Mesodermal cell (in vitro differentiated cells): Measurements from ENCODE around the gene RBFOX2.

Experiments used
- H3K27ac ChIP-seq: 2 replicates; pipeline ENCODE4 v1.7.0; 2013; ENCODE audit warnings: mild to moderate bottlenecking, low read depth, low read length, moderate library complexity; ENCODE audit not compliant: severe bottlenecking
- H3K36me3 ChIP-seq: 2 replicates; pipeline ENCODE4 v1.7.1; 2013; ENCODE audit warnings: mild to moderate bottlenecking, low read length, moderate library complexity; ENCODE audit not compliant: control insufficient read depth, insufficient read depth
- H3K4me1 ChIP-seq: one replicate; pipeline ENCODE4 v1.7.1; 2013; ENCODE audit warnings: mild to moderate bottlenecking, low read length; ENCODE audit not compliant: insufficient read depth, control insufficient read depth, poor library complexity, severe bottlenecking
- H3K4me3 ChIP-seq: 2 replicates; pipeline ENCODE4 v1.7.0; 2013; ENCODE audit warnings: low read length, control low read depth, mild to moderate bottlenecking; ENCODE audit not compliant: insufficient read depth, poor library complexity, severe bottlenecking; ENCODE audit errors: extremely low read depth
- H3K9me3 ChIP-seq: 2 replicates; pipeline ENCODE4 v1.7.1; 2013; ENCODE audit warnings: mild to moderate bottlenecking, low read length, moderate library complexity; ENCODE audit not compliant: control insufficient read depth
- WGBS, 2 experiments: methylation state at CpG; one replicate each; pipeline ENCODE4 v1.1.5; 2013; ENCODE audit warnings: missing lambda C conversion rate in 2 of 2; ENCODE audit not compliant: insufficient coverage in 2 of 2; 5-methylcytosine and 5-hydroxymethylcytosine counted together

RBFOX2 gene

DNA sequence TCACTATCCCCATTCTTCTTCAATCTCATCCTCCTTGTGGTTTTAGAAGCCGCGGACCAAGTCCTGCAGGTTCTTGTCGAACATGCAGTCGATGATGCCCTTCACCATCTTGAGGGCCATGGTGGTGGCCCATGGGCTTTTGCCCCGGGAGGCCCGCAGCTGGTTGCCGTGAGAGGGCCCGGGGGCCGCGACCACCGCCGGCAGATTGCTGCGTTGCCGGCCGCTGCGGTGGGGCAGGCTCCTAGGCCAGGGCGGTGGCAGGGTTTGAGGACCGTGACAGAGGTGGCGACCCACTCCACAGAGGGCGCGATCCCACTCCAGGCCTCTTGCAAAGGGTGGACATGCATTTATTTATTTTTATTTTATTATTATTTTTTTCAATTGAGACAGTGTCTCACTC is 244.0 kb downstream of the RBFOX2 start:
- Histone ChIP-seq H3K9me3 (no peaks in the 10 kb centered on the region), H3K4me3 (no peak overlapping the region), H3K36me3 (peaks cover 25% of the 10 kb centered on the region), H3K4me1 (peaks cover 8% of the 10 kb centered on the region), H3K27ac (no peak overlapping the region)
- WGBS, 2 experiments, result 98 to 99% methylated on average over 9 to 17 of the region's 21 CpGs

GRCh38 chr22:35783943-35784614 is 244.5 kb downstream of the RBFOX2 start:
- H3K9me3 ChIP-seq, result no peaks in the 10 kb centered on the region
- H3K4me3 ChIP-seq, result no peak overlapping the region
- WGBS, 2 experiments, result 88 to 94% methylated on average over 10 to 11 of the region's 11 CpGs
- H3K4me1 ChIP-seq, result peaks cover 8% of the 10 kb centered on the region
- no peak overlapping the region for H3K27ac ChIP-seq
- H3K36me3 ChIP-seq, result peaks cover 22% of the 10 kb centered on the region

DNA sequence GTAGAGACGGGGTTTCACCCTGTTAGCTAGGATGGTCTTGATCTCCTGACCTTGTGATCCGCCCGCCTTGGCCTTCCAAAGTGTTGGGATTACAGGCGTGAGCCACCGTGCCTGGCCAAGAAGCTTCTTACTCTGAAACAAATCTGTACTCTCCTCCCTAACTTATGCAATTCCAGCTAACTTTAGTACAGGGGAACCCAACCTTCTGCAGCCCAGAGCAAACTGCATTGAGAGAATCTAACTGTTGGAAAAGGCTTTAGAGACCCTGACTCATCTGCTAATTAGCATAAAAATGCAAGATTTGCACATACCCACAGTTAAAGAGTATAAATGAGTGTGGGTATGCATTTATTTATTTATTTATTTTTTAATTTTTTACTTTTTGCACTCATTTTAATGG is 246.1 kb downstream of the RBFOX2 start:
- peaks cover 8% of the 10 kb centered on the region for H3K4me1 ChIP-seq
- WGBS, 2 experiments, result 88 to 98% methylated on average over 4 to 5 of the region's 5 CpGs

GRCh38 chr22:35781898-35782297 is 246.7 kb downstream of the RBFOX2 start:
- WGBS, 2 experiments, result 94% methylated on average over 2 of the region's 3 CpGs; no CpG with 5 or more reads in 1 of the 2 experiments
- no peak overlapping the region for H3K27ac ChIP-seq

More for the DNA sequence above, 246.1 kb downstream of the RBFOX2 start:
- Histone ChIP-seq H3K27ac (no peak overlapping the region), H3K36me3 (peaks cover 22% of the 10 kb centered on the region), H3K4me3 (no peak overlapping the region), H3K9me3 (no peaks in the 10 kb centered on the region)

GRCh38 chr22:35777335-35777975 is 251.2 kb downstream of the RBFOX2 start:
- WGBS, 2 experiments, result 97 to 100% methylated on average over 1 to 3 of the region's 4 CpGs
- Histone ChIP-seq H3K36me3 (peaks cover 12% of the 10 kb centered on the region), H3K4me1 (peaks cover 8% of the 10 kb centered on the region), H3K4me3 (no peak overlapping the region), H3K9me3 (no peaks in the 10 kb centered on the region), H3K27ac (peak overlapping the region; percentile 20)

More at GRCh38 chr22:35781898-35782297, 246.7 kb downstream of the RBFOX2 start:
- Histone ChIP-seq H3K9me3 (no peaks in the 10 kb centered on the region), H3K4me1 (peaks cover 8% of the 10 kb centered on the region), H3K36me3 (peaks cover 22% of the 10 kb centered on the region), H3K4me3 (no peak overlapping the region)

DNA sequence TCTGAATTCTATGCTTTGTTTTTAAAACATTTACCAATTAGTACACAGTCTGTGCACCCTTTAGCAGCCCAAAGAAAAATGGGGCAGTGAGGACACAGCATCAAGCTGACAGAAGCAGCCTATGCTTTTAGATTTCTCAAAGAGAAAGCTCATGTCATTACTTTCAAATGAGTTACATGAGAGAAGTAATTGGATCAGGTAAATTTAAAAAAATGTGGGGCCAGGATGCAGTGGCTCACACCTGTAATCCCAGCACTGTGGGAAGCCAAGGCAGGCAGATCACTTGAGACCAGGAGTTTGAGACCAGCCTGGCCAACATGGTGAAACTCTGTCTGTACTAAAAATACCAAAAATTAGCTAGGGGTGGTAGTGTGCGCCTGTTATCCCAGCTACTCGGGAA is 253.3 kb downstream of the RBFOX2 start:
- Histone ChIP-seq H3K36me3 (no peaks in the 10 kb centered on the region), H3K4me1 (no peaks in the 10 kb centered on the region), H3K4me3 (no peak overlapping the region), H3K9me3 (no peaks in the 10 kb centered on the region), H3K27ac (no peak overlapping the region)
- WGBS, 2 experiments, result 87 to 100% methylated on average over 2 of the region's 2 CpGs

- Histone ChIP-seq H3K9me3 (no peaks in the 10 kb centered on the region), H3K27ac (no peak overlapping the region), H3K36me3 (peaks cover 1% of the 10 kb centered on the region), H3K4me3 (no peak overlapping the region), H3K4me1 (no peaks in the 10 kb centered on the region)
Observed at GRCh38 chr22:35769974-35770373, 258.6 kb downstream of the RBFOX2 start.

DNA sequence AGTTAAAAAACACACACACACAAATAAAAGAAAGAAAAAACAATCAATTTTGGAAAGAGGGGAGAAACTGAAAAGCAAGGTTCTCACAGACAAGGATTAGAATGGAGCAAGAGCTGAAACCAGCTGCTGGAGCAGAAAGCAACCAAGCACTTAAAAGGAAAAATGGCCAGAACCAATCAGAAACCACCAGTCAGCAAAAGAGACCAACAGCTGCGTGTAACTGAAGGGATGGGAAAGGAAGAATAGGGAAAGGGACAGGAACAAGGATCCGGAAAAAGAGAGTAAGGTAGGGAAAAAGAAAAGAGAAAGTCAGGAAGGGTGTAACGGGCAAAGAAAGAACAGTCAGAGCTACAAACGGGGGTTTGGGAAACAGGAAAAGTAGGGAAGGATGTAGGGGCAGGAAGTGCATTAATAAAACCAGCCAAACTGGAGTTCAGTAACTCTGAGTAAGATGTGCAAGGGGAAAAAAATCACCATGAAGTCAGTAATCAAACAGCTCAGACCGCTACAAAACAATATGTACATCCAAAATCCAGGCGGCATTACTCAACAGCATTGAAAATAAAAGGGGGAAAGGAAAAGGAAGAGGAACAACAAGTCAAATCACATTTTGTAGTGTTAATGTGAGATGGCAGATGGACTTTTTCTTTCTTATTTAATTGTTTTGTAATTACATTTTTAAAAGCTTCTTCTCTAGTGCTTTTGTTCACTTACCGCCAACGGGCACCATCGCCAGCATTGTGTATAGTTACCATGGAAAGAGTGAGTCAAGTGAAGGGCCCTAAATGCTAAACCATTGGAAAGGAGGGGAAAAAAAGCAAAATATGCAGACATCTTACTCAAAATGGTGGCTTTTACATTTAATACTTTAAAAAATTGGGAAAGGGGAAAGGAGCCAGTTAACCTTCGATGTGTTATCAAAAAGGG is 261.7 kb downstream of the RBFOX2 start:
- no peaks in the 10 kb centered on the region for H3K9me3 ChIP-seq
- 41 to 68% methylated on average over 3 to 4 of the region's 10 CpGs for WGBS, 2 experiments
- no peak overlapping the region for H3K4me3 ChIP-seq
- no peaks in the 10 kb centered on the region for H3K4me1 ChIP-seq
- H3K27ac ChIP-seq, result peak overlapping the region; percentile 36
- H3K36me3 ChIP-seq, result peaks cover 20% of the 10 kb centered on the region

DNA sequence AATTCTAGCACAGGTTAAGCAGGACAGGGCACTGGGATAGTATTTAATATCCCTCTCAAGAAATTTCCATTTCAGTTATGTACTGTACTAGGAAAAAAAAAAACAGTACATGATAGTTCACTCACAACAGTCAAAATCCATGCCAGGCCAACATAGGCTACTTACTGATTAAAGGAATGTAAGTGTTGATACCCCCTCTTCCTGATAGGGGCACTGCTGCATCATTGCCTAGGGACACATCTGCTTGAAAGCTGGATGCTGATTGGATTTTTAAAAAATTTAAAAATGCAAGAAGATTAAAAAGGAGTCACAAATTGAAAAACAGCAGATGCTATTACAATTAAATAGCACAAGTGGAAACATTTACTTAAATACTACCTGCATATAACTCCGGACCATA is 267.6 kb downstream of the RBFOX2 start:
- H3K4me1 ChIP-seq, result no peaks in the 10 kb centered on the region
- no CpG with 5 or more reads among the region's 1 CpG for WGBS, 2 experiments
- H3K9me3 ChIP-seq, result no peaks in the 10 kb centered on the region
- no peak overlapping the region for H3K4me3 ChIP-seq
- H3K36me3 ChIP-seq, result peaks cover 67% of the 10 kb centered on the region
- no peak overlapping the region for H3K27ac ChIP-seq

DNA sequence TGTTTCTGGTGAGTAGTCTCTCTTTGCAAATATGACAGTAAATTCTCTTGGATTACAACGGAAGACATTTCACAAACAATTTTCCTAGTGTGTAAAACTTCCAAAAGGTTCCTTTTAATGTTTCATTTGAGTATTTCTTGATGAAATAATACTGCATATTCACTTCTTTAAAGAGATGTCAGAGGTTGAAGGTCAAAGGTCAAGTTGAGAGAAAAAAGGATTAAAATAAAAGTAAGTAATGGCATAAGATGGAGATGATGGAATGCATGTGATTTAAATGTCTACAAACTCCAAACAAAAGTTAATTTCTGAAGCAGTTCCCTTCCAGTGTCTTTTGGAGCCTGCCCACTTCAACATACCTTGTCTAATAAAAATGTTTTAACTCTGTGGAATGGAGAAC is 270.2 kb downstream of the RBFOX2 start:
- no CpG with 5 or more reads among the region's 1 CpG for WGBS, 2 experiments
- no peaks in the 10 kb centered on the region for H3K9me3 ChIP-seq
- no peak overlapping the region for H3K4me3 ChIP-seq
- peaks cover 68% of the 10 kb centered on the region for H3K36me3 ChIP-seq
- H3K4me1 ChIP-seq, result no peaks in the 10 kb centered on the region
- no peak overlapping the region for H3K27ac ChIP-seq
